Sigmoid colon (tissue), 4 donors: Measurements from ENCODE around the gene SLC25A5.

ENCODE experiments used
- EP300 ChIP-seq, 4 donors: sonication (generic); formaldehyde crosslinking; IDR thresholded peaks; one replicate each; pipeline ENCODE4 v1.6.1; 2017; ENCODE audit warnings: antibody characterized with exemption in 4 of 4
- POLR2A ChIP-seq, 2 donors: fragments of 450-650 bp; IDR thresholded peaks; one replicate each; pipeline ENCODE4 v1.6.1; 2016; ENCODE audit warnings: antibody characterized with exemption in 2 of 2, mild to moderate bottlenecking in 2 of 2, moderate library complexity in 2 of 2
- POLR2AphosphoS5 ChIP-seq, 4 donors: sonication (generic); formaldehyde crosslinking; IDR thresholded peaks; one replicate each; pipeline ENCODE4 v1.6.1; 2017; ENCODE audit warnings: antibody characterized with exemption in 4 of 4
- TF ChIP-seq, protein P1 (sequence below), 4 experiments: fragments of 450-650 bp in 3 of 4; fragments of 200-600 bp in 1 of 4; IDR thresholded peaks; one replicate each; pipeline ENCODE4 v1.5.1; 2016 to 2019; ENCODE audit warnings: antibody characterized with exemption in 4 of 4, mild to moderate bottlenecking in 3 of 4, moderate library complexity in 2 of 4

DNA sequence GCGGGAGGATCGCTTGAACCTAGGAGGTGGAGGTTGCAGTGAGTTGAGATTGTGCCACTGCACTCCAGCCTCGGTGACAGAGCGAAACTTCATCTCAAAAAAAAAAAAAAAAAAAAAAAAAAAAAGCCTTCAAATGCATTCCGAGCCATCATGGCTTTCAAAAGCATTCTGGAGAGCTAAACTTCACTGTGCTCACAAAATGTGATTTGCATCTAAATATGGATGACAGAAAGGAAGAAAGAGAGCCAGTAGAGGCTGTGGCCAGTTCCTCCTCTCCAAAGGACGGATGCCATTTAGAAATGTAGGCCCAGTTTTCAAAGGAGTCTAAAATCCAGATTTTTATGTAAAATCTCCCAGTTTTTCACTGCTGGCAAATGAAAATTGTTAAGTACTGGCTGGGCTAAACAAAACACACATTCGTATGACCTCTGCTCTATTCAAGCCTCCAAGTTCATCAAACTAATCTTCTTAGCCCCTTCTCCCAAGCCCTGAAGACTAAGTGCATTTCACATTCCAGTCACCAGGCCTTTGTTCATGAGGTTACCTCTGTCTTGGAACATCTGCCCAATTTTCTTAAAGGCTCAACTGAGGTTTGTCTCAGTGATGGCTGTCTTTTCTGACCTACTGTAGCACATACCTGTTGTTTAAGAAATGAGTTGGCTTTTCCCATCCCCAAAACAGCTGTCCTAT, 47.1 kb upstream of the SLC25A5 start:
- TF ChIP-seq, protein P1, sequence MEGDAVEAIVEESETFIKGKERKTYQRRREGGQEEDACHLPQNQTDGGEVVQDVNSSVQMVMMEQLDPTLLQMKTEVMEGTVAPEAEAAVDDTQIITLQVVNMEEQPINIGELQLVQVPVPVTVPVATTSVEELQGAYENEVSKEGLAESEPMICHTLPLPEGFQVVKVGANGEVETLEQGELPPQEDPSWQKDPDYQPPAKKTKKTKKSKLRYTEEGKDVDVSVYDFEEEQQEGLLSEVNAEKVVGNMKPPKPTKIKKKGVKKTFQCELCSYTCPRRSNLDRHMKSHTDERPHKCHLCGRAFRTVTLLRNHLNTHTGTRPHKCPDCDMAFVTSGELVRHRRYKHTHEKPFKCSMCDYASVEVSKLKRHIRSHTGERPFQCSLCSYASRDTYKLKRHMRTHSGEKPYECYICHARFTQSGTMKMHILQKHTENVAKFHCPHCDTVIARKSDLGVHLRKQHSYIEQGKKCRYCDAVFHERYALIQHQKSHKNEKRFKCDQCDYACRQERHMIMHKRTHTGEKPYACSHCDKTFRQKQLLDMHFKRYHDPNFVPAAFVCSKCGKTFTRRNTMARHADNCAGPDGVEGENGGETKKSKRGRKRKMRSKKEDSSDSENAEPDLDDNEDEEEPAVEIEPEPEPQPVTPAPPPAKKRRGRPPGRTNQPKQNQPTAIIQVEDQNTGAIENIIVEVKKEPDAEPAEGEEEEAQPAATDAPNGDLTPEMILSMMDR (IDR thresholded peaks at IDR 0.05) = no peak
- no peak for TF ChIP-seq POLR2A (IDR thresholded peaks at IDR 0.05)
- no peak for TF ChIP-seq POLR2AphosphoS5 (IDR thresholded peaks at IDR 0.05)
- TF ChIP-seq EP300 (IDR thresholded peaks at IDR 0.05) = no peak
